ENCODE data around the gene MPHOSPH6.
"Not testable (repeated sequence)": the region's sequence is repeated elsewhere in the genome, so short reads cannot be mapped to it uniquely, and the experiment has no call there.

Gene MPHOSPH6

DNA sequence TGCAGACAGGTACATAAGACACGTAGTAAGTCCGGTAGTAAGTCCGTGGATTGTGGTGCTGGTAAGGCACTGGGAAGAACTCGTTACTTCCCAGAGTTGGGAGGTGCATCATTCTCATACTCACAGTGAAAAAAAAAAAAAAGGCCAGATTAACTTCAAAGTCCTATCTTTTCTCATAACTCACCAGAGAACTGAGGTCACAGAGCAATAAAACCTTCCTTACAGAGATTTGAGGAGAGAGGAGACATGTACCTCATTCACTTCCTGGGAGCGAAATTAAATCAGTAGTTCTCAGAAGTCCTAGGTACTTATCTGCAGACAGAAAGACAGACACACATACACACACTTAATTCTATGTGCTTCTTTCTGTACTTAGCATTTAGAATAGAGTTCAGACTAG is 22.5 kb downstream of the MPHOSPH6 start:
- Histone ChIP-seq H3K79me2 (ENCODE audit: control insufficient read depth, insufficient read depth, low read length, unreplicated experiment) (no peaks in the 10 kb centered on the region), H3K27ac (ENCODE audit: low read depth, low read length) (no peak overlapping the region), H3K36me3 (ENCODE audit: insufficient read depth, low read length) (peaks cover 20% of the 10 kb centered on the region)

DNA sequence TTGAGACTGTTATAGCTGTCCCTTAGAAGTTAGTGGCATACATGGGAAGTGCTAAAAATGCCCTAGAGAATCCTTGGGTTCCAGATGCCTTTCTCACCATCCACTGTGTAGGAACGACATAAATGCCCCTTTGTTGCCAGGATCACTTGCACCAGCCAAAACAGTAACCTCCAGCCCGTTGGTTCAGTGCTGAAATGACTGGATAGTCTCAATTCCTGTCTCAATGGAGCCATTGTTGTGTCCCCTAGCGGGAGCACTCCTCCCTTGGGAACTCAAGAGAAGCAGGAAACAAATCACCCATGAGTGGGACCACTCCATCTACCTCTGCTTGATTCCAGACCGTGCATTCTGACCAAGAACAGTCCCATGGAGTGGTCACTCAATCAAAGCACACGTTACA is 23.1 kb downstream of the MPHOSPH6 start:
- H3K4me1 ChIP-seq (ENCODE audit: control insufficient read depth, insufficient read depth, low read length, unreplicated experiment): no peaks in the 10 kb centered on the region
- no peak overlapping the region for H3K4me3 ChIP-seq (ENCODE audit: low read depth, low read length)
- no peaks in the 10 kb centered on the region for H3K79me2 ChIP-seq (ENCODE audit: control insufficient read depth, insufficient read depth, low read length, unreplicated experiment)
- H3K27me3 ChIP-seq (ENCODE audit: insufficient read depth, low read length): no peaks in the 10 kb centered on the region
- no peak overlapping the region for H3K27ac ChIP-seq (ENCODE audit: low read depth, low read length)
- no peak overlapping the region for H2AFZ ChIP-seq (ENCODE audit: low read length, unreplicated experiment)
- H3K36me3 ChIP-seq (ENCODE audit: insufficient read depth, low read length): peaks cover 20% of the 10 kb centered on the region

More for the DNA sequence above, 22.5 kb downstream of the MPHOSPH6 start:
- H2AFZ ChIP-seq (ENCODE audit: low read length, unreplicated experiment): no peak overlapping the region
- no peaks in the 10 kb centered on the region for H3K4me1 ChIP-seq (ENCODE audit: control insufficient read depth, insufficient read depth, low read length, unreplicated experiment)
- no peak overlapping the region for H3K4me3 ChIP-seq (ENCODE audit: low read depth, low read length)
- H3K27me3 ChIP-seq (ENCODE audit: insufficient read depth, low read length): no peaks in the 10 kb centered on the region

DNA sequence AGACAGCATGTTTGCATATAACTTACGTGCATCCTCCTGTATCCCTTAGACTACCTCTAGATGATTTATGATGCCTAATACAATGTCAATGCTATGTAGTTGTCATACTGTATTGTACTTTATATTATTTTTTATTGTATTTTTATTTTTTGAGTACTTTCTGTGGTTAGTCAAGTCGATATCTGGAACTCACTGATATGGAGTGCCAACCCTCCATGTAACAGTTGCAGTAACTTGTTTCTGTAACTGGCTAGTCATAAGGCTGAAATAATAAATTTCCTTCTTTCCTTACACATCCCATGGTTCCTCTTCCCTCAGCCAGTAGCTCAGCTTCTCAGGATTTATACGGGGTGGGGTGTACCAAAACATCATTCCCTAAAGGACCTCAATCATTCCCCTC is 23.5 kb downstream of the MPHOSPH6 start:
- no peak overlapping the region for H2AFZ ChIP-seq (ENCODE audit: low read length, unreplicated experiment)
- H3K27ac ChIP-seq (ENCODE audit: low read depth, low read length): no peak overlapping the region
- H3K4me1 ChIP-seq (ENCODE audit: control insufficient read depth, insufficient read depth, low read length, unreplicated experiment): no peaks in the 10 kb centered on the region
- H3K36me3 ChIP-seq (ENCODE audit: insufficient read depth, low read length): peaks cover 20% of the 10 kb centered on the region
- H3K79me2 ChIP-seq (ENCODE audit: control insufficient read depth, insufficient read depth, low read length, unreplicated experiment): no peaks in the 10 kb centered on the region
- H3K27me3 ChIP-seq (ENCODE audit: insufficient read depth, low read length): no peaks in the 10 kb centered on the region
- H3K4me3 ChIP-seq (ENCODE audit: low read depth, low read length): no peak overlapping the region

DNA sequence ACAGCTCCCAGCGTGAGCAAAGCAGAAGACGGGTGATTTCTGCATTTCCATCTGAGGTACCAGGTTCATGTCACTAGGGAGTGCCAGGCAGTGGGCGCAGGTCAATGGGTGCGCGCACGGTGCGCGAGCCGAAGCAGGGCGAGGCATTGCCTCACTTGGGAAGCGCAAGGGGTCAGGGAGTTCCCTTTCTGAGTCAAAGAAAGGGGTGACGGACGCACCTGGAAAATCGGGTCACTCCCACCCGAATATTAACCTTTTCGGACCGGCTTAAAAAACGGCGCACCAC is 30.8 kb downstream of the MPHOSPH6 start:
- H3K27ac ChIP-seq (ENCODE audit: low read depth, low read length): not testable (repeated sequence)

DNA sequence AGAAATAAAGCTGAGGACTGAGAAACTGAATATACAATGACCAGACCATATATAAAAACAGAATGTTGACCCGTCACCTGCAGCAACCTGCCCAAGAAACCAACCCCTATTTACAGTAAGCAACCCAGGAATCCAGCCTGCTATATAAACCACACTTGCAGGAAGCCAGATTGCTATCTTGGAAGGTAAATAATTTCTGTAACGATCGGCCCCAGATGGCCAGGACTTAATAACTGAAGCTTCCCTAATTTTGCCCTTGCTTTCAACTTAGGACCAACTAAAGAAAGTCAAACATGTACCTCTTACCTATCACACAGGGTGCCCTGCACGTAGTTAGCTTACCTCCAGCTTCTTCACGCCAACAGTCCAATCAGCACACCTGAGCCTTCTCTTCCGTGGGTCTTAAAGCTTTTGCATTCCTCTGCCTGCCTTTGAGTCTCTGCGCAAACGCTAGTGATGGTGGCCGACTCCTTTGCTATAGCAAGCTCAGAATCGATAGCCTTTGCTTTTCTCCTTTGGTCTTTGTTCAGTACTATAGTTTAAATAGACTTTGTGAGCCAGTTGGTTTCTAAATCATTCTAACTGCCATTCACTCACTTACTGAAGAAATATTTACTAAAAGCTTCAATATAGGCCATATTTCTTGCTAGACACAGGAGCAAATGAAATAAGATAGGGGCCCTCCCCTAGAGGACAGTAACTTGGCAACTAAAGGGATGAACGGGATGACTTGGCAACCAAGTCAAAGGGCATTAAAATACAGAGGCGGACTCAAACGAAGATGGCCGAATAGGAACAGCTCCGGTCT is 31.3 kb downstream of the MPHOSPH6 start:
- Histone ChIP-seq H3K4me1 (ENCODE audit: control insufficient read depth, insufficient read depth, low read length, unreplicated experiment) (peaks cover 11% of the 10 kb centered on the region), H3K79me2 (ENCODE audit: control insufficient read depth, insufficient read depth, low read length, unreplicated experiment) (no peaks in the 10 kb centered on the region), H3K27ac (ENCODE audit: low read depth, low read length) (no peak overlapping the region), H3K36me3 (ENCODE audit: insufficient read depth, low read length) (no peaks in the 10 kb centered on the region; the same call in 1 of the 2 replicates), H3K4me3 (ENCODE audit: low read depth, low read length) (no peak overlapping the region), H3K27me3 (ENCODE audit: insufficient read depth, low read length) (no peaks in the 10 kb centered on the region), H2AFZ (ENCODE audit: low read length, unreplicated experiment) (no peak overlapping the region)

More for the DNA sequence above, 30.8 kb downstream of the MPHOSPH6 start:
- H3K79me2 ChIP-seq (ENCODE audit: control insufficient read depth, insufficient read depth, low read length, unreplicated experiment); H3K36me3 ChIP-seq (ENCODE audit: insufficient read depth, low read length); H2AFZ ChIP-seq (ENCODE audit: low read length, unreplicated experiment); H3K4me3 ChIP-seq (ENCODE audit: low read depth, low read length); H3K27me3 ChIP-seq (ENCODE audit: insufficient read depth, low read length): not testable (repeated sequence)
- H3K4me1 ChIP-seq (ENCODE audit: control insufficient read depth, insufficient read depth, low read length, unreplicated experiment): peaks cover 11% of the 10 kb centered on the region

DNA sequence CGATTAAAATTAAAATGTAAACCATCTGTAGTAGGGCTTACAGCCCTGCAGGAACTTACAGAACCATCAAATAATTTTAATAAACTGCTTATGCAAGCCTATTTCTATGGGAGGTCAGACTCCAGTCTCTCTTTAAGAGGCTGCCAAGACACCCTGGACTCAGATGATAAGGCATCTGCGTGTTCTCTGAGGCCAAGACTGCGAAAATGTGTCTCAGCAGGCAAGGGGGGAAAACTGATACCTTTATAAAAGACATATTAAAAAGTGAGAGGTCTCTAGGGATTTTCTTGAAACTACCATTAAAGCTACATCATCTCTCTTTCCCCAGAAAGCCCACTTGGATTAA is 32.2 kb downstream of the MPHOSPH6 start:
- peaks cover 11% of the 10 kb centered on the region for H3K4me1 ChIP-seq (ENCODE audit: control insufficient read depth, insufficient read depth, low read length, unreplicated experiment)
- H3K27ac ChIP-seq (ENCODE audit: low read depth, low read length): no peak overlapping the region
- H3K79me2 ChIP-seq (ENCODE audit: control insufficient read depth, insufficient read depth, low read length, unreplicated experiment): no peaks in the 10 kb centered on the region
- H3K27me3 ChIP-seq (ENCODE audit: insufficient read depth, low read length): no peaks in the 10 kb centered on the region
- H3K36me3 ChIP-seq (ENCODE audit: insufficient read depth, low read length): no peaks in the 10 kb centered on the region; the same call in 1 of the 2 replicates
- no peak overlapping the region for H2AFZ ChIP-seq (ENCODE audit: low read length, unreplicated experiment)
- no peak overlapping the region for H3K4me3 ChIP-seq (ENCODE audit: low read depth, low read length)

DNA sequence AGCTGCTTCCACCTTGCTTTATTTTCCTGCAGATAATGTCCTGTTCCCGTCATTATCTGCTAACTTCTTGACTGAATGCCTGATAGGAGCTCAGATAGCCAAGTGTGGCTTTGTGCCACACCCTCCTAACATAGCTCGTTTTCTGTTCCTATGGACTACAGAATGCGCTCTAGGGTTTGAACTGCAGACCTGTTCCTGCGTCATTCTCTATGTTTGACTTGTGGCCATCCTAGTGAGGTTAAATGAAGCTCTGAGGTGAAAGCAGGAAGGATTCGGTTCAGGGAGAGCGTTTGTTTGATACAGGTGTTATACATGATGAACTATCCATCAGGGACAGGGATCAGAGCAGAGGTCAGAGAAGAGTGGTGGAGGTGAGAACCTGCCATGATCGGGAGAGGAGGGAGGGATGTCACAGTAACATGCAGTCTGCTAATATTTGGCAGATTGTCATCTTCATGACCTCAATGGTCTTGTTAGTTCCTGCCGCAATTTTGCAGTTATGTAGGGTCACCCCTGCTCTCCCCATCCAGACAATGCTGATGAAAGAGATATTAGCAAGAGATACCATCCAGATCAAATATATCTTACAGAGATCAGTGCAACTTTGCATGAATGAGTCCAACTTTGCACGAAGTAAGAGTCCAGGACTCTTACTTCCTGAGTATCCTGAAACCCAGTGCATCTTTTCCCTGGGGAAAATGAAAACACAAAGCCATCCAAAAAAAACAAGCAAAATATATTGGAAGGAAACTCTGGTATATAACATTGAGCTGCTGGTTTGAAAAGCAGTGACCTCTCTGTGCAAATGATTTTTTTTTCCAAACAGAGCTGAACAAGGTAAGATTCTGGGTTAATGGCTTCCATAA is 32.8 kb downstream of the MPHOSPH6 start:
- H3K79me2 ChIP-seq (ENCODE audit: control insufficient read depth, insufficient read depth, low read length, unreplicated experiment): no peaks in the 10 kb centered on the region
- no peak overlapping the region for H3K27ac ChIP-seq (ENCODE audit: low read depth, low read length)
- H3K4me1 ChIP-seq (ENCODE audit: control insufficient read depth, insufficient read depth, low read length, unreplicated experiment): peaks cover 11% of the 10 kb centered on the region
- H3K4me3 ChIP-seq (ENCODE audit: low read depth, low read length): no peak overlapping the region
- no peaks in the 10 kb centered on the region; the same call in 1 of the 2 replicates for H3K36me3 ChIP-seq (ENCODE audit: insufficient read depth, low read length)
- H2AFZ ChIP-seq (ENCODE audit: low read length, unreplicated experiment): no peak overlapping the region
- H3K27me3 ChIP-seq (ENCODE audit: insufficient read depth, low read length): no peaks in the 10 kb centered on the region

DNA sequence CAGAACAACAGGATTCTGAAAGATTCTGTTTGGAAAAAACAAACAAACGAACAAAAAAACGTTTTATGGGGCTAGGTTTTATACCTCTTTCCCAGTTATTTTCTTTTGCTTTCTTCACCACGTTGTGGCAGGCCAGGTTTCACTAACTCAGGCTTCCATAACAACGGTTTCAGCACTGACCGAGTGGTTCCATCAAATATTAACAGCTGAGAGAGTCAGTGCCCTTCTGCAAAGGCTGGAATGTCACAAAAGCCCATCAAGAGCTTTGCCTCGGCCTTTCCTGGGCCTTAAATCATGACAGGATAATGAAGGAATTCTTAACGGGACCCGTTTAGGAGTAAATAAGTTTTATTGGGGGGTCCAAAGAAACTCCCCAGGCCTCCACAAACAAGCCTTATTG is 34.2 kb downstream of the MPHOSPH6 start:
- Histone ChIP-seq H3K4me3 (ENCODE audit: low read depth, low read length) (no peak overlapping the region), H3K27me3 (ENCODE audit: insufficient read depth, low read length) (no peaks in the 10 kb centered on the region), H3K79me2 (ENCODE audit: control insufficient read depth, insufficient read depth, low read length, unreplicated experiment) (no peaks in the 10 kb centered on the region), H2AFZ (ENCODE audit: low read length, unreplicated experiment) (no peak overlapping the region), H3K4me1 (ENCODE audit: control insufficient read depth, insufficient read depth, low read length, unreplicated experiment) (peaks cover 11% of the 10 kb centered on the region), H3K27ac (ENCODE audit: low read depth, low read length) (no peak overlapping the region), H3K36me3 (ENCODE audit: insufficient read depth, low read length) (no peaks in the 10 kb centered on the region; the same call in 1 of the 2 replicates)

DNA sequence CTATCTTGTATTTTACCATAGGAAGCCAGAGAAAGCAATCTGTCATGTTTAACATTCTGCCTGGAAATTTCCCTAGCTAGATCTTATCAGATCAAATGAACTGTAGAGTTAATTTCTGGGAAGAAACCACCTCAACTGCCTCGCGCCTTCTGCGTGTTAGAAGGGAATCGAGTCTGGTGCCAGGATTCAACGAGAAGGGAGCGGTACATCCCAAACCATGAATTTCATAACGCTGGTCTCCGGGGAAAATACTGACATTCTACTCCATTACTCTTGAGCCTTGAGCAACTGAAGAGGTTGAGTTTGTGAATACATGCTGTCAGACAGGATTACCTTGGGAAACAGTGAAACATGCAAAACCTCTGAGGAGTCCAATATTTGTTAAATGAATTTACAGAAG is 35.2 kb downstream of the MPHOSPH6 start:
- H3K27me3 ChIP-seq (ENCODE audit: insufficient read depth, low read length): no peaks in the 10 kb centered on the region
- H3K27ac ChIP-seq (ENCODE audit: low read depth, low read length): no peak overlapping the region
- no peaks in the 10 kb centered on the region for H3K79me2 ChIP-seq (ENCODE audit: control insufficient read depth, insufficient read depth, low read length, unreplicated experiment)
- H3K4me3 ChIP-seq (ENCODE audit: low read depth, low read length): no peak overlapping the region
- H3K4me1 ChIP-seq (ENCODE audit: control insufficient read depth, insufficient read depth, low read length, unreplicated experiment): peaks cover 11% of the 10 kb centered on the region
- no peaks in the 10 kb centered on the region; the same call in 1 of the 2 replicates for H3K36me3 ChIP-seq (ENCODE audit: insufficient read depth, low read length)
- no peak overlapping the region for H2AFZ ChIP-seq (ENCODE audit: low read length, unreplicated experiment)

DNA sequence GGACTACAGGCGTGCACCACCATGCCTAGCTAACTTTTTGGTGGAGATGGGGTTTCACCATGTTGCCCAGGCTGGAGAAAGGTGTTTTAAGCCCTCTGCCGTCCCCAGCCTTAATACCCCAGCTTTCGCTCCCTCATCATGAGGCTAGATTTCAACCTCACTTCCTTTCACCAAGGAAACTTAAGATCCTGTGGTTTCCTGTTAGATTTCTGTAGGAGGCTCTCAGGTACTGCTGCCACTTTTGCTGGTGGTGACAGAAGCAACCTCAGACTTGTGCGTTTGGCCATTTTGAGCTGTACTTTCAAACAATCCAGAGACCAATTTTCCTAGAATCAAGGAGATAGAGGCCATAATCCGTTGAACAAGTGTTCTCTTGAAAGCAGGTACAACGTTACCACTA is 36.2 kb downstream of the MPHOSPH6 start:
- no peaks in the 10 kb centered on the region for H3K79me2 ChIP-seq (ENCODE audit: control insufficient read depth, insufficient read depth, low read length, unreplicated experiment)
- H3K36me3 ChIP-seq (ENCODE audit: insufficient read depth, low read length): no peaks in the 10 kb centered on the region; the same call in 1 of the 2 replicates
- H2AFZ ChIP-seq (ENCODE audit: low read length, unreplicated experiment): no peak overlapping the region
- no peak overlapping the region for H3K27ac ChIP-seq (ENCODE audit: low read depth, low read length)
- H3K4me3 ChIP-seq (ENCODE audit: low read depth, low read length): no peak overlapping the region
- peaks cover 11% of the 10 kb centered on the region for H3K4me1 ChIP-seq (ENCODE audit: control insufficient read depth, insufficient read depth, low read length, unreplicated experiment)
- no peaks in the 10 kb centered on the region for H3K27me3 ChIP-seq (ENCODE audit: insufficient read depth, low read length)

DNA sequence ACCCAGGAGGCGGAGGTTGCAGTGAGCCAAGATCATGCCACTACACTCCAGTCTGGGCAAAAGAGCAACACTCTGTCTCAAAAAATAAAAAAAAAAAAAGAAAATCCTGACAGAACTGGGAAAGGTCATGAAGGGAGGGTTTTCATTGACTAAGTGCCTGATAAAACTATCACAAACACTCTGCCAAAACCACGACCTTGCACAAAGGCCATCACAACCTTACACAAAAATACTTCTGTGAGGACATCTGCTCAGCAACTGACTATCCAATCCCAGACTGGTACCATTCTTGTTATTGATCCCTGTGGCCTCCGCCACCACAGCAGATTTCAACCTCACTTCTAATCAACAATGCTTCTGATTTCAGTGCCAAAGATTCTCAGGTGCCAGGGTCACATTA is 40.1 kb downstream of the MPHOSPH6 start:
- Histone ChIP-seq H3K79me2 (ENCODE audit: control insufficient read depth, insufficient read depth, low read length, unreplicated experiment) (no peaks in the 10 kb centered on the region), H2AFZ (ENCODE audit: low read length, unreplicated experiment) (no peak overlapping the region), H3K36me3 (ENCODE audit: insufficient read depth, low read length) (no peaks in the 10 kb centered on the region), H3K27me3 (ENCODE audit: insufficient read depth, low read length) (no peaks in the 10 kb centered on the region), H3K27ac (ENCODE audit: low read depth, low read length) (no peak overlapping the region), H3K4me3 (ENCODE audit: low read depth, low read length) (no peak overlapping the region), H3K4me1 (ENCODE audit: control insufficient read depth, insufficient read depth, low read length, unreplicated experiment) (no peaks in the 10 kb centered on the region)

Measured in ACC112 (cell line).